Measurements from ENCODE around the gene NUDT13.
A peak's percentile ranks its signal among the peaks of the same experiment; 100 is the strongest.

NUDT13 gene

GRCh38 chr10:73110345-73110849 is at the start of gene NUDT13:
Gene NUDT13 (plus strand): TSS chr10:73110455. CDS start chr10:73114366, 3,911 bp downstream.
- DNase-seq (ENCODE audit: low read depth, low spot score) = peak; percentile 0

DNA sequence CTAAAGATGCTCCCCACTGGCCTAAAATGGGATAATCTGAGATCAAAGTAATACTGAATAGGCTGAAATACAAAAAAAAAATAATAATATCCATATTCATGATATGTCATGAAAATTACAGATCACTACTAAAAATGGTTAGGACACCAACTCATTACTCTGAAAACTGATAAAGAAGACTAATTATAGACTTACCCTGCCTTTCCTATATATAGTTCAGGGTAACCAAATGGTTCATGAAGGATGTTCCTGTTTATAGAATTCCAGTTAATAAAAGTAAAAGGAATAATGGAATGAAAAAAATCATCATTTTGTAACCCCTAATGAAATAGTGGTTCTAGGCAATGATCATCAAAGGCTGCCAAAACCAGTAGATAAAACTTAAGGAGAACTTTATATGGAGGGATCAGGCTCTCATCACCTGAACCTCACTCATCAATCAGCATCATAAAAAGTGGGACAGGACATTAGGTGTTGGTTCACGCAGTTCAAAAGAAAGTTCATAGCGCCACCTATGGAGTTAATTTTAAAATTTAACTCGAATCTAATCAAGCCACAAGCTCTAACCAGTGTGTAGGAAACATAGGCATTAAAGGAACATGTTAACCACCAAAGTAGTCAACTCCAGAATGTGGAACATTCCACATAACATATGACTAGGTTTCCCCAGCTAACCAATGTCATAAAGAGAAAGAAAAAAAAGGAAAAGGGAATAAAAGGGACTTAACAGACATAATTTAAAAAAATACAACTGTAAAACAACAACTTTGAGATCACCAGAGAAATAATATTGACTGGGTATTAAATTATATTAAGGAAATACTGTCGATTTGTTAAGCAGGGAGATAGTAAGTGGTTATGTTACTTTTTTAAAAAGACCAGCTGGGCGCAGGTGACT is 49.3 kb upstream of the NUDT13 start:
- no peak for DNase-seq (ENCODE audit: low read depth, low spot score)

DNA sequence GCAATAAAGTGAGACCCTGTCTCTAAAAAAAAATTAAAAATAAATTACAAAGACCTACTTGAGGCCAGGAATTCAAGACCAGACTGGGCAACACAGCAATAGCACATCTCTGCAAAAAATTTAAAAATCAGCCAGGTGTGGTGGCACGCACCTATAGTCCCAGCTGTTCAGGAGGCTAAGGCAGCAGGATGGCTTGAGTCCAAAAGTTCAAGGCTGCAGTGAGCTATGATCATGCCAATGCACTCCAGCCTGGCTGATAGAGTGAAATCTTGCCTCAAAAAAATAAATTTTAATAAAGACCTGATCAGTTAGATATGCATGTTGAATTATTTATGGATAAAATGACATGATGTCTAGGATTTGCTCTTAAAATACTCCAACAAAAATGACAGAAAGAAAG is 48.5 kb upstream of the NUDT13 start:
- DNase-seq (ENCODE audit: low read depth, low spot score) = no peak

DNA sequence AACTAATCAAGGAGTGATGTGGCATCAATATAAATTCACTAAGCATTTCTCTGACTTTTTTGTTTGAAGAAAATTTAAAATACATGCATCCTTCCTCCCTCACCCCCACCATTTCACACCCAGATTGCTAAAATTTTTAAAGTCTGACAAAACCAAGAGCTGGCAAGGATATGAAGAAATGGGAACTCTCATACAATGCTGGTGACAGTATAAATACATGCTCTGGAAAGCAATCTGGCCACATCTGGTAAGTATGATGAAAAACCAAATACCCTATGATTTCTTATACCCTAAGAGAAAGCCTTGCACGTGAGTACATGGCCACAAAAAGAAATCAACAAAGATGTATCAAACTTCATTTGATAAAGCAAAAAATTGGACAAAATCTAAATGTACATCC is 44.8 kb upstream of the NUDT13 start:
- DNase-seq (ENCODE audit: low read depth, low spot score) = no peak

GRCh38 chr10:73073627-73074026 is 36.6 kb upstream of the NUDT13 start:
- no peak for DNase-seq (ENCODE audit: low read depth, low spot score)

DNA sequence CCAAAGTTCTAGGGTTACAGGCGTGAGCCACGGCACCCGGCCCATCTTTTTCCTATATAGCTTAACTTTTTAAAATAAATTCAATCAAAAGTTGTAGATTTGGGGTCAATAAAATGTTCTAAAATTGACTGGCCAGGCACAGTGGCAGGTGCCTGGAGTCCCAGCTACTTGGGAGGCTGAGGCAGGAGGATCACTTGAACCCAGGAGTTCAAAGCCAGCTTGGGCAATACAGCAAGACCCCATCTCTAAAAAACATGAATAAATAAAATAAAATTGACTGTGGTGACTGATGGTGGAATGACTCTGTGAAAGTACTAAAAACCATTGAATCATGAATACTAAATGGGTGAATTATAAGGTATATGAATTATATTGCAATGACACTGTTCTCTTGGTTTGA is 34.4 kb upstream of the NUDT13 start:
- no peak for DNase-seq (ENCODE audit: low read depth, low spot score)

DNA sequence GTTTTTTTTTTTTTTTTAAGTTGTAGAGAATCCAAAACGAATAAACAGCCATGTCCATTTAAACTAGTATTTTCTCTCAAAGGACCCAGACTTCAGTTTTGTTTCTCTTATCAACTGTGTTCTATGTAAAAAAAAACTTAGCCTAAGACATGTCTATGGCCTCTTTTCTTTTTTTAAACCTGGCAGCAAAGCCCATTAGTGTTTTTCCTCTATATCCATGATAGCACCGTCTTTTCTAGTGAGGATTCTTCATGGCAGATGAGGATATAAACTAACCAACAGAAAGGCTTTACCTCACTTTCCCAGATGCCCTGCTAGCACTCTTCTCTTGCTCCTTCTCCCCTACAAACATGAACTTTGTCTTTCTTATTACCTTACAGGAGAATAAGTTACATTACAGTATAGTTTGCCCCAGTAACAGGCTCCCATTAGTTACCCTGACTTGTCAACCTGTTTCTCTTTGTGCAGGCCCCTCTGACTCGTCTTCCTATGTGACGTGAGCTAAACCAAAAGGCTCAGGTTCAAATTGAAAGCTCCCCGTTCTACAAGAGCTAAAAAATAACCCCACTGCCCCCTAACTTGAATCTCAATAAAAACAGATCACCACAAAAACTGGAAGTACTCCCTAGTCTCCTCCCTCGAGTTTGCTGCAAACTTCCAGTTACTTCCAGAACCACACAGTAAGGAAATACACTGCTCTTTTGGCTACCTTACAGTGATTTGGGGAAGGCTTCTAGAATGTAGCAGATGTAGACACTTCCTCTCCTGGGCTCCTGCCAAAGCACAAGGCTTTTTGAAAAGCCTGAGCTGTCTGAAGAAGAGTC is 33.7 kb upstream of the NUDT13 start:
- DNase-seq (ENCODE audit: low read depth, low spot score) = no peak

DNA sequence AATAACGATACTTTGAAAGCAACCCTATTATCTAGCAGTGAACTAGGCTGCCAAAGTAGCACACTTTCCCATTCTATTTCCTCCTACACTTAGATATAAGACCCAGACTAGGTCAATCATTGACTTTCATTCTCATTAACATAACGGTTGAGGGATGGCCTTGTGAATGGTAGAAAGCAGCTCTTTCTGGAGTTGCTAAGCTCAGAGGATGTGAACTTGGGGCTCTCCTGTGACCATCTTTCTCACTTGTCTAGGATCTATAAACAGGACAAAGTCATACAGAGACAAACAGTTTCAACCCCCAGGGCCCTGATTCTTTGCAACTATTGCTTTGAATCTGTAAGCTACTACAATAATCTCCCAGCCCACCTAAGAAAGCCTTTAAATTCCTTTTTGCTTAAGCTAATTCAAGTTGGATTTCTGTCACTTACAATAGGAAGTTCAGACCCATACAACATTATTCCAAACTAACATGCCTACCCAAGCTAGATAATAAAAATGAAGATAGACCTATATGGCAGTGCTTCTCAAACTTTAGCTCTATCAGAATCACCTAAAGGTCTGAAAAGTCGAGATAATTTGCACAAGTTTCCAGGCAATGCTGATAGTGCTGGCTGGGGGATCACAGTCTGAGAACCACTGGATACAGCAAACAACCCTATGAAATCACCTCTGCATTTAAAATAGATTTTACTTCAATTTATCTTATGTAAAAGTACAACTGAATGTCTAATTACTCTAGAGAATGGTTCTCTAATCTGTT is 30.3 kb upstream of the NUDT13 start:
- DNase-seq (ENCODE audit: low read depth, low spot score) = no peak

GRCh38 chr10:73083221-73083620 is 27.0 kb upstream of the NUDT13 start:
- DNase-seq (ENCODE audit: low read depth, low spot score) = no peak

DNA sequence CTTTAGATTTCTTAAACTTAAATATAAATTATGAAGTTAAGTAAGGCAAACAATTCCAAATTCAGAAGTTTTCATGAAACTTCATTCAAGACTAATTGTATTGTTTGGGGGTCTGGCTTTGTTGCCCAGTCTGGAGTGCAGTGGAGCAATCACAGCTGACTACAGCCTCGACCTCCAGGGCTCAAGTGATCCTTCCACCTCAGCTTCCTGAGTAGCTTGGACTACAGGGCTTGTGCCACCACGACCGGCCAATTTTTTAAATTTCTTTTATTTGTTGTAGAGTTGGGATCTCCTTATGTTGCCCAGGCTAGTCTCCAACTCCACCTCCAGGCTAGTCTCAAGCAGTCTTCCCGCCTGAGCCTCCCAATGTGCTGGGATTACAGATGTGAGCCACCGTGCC is 26.0 kb upstream of the NUDT13 start:
- no peak for DNase-seq (ENCODE audit: low read depth, low spot score)

DNA sequence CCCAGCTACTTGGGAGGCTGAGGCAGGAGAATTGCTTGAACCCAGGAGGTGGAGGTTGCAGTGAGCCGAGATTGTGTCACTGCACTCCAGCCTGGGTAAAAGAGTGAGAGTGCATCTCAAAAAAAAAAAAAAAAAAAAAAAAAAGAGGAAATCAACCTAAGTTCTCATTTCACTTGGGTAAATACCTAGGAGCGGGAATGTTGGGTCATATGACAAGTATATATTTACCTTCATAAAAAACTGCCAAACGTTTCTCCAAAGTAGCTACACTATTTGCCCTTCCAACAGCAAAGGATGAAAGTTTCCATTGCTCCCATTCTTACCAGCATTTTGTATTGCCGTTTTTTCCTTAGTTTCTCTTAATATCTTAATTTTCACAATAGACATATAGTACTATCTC is 23.4 kb upstream of the NUDT13 start:
- DNase-seq (ENCODE audit: low read depth, low spot score) = no peak

- no peak for DNase-seq (ENCODE audit: low read depth, low spot score)
Observed at GRCh38 chr10:73088304-73088703, 22.0 kb upstream of the NUDT13 start.

DNA sequence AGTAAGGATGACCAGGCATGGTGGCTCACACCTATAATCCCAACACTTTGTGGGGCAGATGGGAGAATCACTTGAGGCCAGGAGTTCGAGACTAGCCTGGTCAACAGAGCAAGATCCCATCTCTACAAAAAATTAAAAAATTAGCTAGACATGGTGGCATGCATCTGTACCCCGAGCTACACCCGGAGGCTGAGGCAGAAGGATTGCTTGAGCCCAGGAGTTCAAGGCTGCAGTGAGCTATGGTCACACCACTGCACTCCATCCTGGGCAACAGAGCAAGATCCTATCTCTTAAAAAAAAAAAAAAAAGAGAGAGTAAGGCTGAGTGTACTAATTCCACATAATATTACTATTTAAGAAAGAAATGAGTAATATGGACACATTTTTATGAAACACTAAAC is 17.4 kb upstream of the NUDT13 start:
- no peak for DNase-seq (ENCODE audit: low read depth, low spot score)

GRCh38 chr10:73093922-73094850 is 16.1 kb upstream of the NUDT13 start:
- no peak for DNase-seq (ENCODE audit: low read depth, low spot score)

DNA sequence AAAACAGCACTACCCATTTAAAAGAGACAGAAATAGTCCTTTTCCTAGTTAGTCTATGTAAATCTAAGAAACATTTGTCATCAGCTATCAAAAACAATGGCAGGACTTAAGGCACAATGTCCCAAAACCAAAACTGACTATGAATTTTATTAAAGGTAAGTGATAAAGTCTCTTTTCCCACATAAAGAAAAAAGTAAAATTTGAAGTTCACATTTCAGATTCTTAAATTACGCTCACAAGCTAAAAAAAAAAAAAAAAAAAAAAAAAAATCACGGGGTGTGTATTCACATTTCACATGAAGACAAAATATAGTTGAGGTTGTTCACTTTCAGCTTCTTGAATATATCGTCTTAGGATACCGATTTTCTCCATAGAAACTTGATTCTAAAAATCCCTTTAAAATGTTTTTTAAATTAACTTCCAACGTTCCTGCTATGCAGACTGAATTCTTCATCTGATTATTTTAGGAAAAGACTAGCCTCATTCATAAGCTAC is 15.2 kb upstream of the NUDT13 start:
- no peak for DNase-seq (ENCODE audit: low read depth, low spot score)

DNA sequence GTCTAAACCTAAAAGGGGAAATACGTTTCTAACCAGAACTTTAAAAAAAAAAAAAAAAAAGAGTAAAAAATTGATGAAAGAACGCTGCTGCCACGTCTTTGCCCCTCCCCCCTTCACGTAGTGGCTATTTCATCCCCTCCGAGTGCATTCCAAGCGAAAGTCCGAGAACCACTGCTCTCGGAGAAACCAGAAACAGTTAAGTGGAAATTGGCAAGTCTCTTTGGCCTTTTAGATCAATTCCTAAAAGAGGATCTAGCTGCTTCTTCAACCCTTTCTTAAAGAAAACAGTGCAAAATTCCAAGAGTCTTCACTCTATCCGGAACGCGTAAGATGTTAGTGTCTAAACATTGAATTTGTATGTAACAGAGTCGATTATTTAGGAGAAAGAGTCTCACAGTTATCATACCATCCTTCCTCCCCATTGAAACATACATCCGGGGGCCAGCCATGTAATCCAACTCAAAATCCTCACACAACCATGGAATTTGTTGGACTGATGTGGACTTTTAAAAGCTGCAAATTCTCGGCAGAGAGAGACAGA is 14.7 kb upstream of the NUDT13 start:
- no peak for DNase-seq (ENCODE audit: low read depth, low spot score)

DNA sequence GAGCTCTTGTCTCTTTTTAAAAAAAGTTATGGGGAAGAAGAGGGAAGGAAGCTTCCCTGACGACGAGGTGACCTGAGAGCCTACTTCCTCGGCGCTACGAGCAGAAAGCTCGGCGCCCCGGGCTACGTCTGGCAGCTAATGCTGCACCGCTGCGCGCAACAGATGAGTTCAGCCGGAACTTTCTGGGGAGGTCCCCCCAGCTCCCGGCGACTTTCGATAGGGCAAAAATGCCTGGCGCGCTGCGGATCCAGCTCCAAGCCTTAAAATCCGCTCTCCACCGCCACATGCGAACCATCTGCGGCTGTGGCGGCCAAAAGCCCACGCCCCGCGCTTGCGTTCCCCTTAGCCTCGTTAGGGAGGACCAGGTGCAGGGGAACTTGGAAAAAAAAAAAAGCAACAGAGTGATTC is 14.2 kb upstream of the NUDT13 start:
- DNase-seq (ENCODE audit: low read depth, low spot score) = peak; percentile 38

DNA sequence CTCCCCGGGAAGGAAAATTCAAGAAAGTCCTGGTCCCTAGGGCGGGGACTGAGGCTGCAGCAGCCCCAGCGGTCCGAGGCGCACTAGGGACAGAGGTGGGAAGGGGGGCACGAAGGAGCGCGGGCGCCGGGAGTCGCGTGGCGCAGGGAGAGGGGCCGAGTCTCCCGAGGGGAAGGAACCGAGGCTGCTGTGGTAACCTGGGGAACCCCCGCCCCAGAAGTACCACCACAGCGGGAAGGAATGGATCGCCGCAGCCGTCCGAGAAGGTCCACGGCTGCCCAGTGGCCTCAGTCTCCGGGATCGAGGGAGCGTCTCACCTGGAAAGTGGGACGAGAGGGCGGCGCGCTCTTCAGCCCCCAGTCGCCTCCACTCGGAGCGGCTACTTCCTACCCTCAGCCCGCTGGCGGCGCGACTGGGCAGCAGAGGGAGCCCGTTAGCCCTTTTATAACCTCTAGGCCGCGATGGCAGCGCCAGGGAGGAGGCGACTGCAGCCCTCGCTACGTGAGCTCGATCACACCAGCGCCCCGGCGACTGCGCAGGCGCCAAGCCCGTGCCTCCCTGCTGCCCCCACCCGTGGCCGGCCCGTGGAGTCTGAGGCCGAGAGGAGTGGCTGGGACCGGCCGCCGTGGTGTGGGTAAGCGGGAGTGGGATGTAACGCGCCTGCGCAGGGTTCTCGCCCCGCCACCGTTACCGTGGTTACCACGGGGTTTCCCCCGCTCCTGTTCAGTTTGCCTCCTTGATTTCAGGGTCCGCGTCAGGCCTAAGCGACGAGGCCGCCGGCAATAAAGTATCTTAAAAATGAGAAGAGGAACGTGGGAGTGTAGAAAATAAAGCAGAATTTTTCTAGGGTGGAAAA is 13.6 kb upstream of the NUDT13 start, which contains the start of gene P4HA1:
TSS of gene P4HA1 (minus strand) at position 418 of the 856 bp plus-strand sequence. CDS start 21,983 bp downstream, outside the sequence.
- peak; percentile 95 for DNase-seq (ENCODE audit: low read depth, low spot score)

- no peak for DNase-seq (ENCODE audit: low read depth, low spot score)
Observed at GRCh38 chr10:73097305-73097670, 13.0 kb upstream of the NUDT13 start.

Data from activated naive CD8-positive, alpha-beta T cell treated with anti-CD3 and anti-CD28 coated beads, Interleukin-2, amount 50 U/mL, for 16 hours (primary cell).